ENCODE results near the gene UGT1A7. TPM values are rescaled to one million over a fixed set of nuclear protein-coding genes. Genes with fewer than 3 reads are reported as not detected.

UGT1A7 gene
- total RNA-seq, 2 donors from 2014 or later: not detected

- ATAC-seq (no peak), DNase-seq (no peak)
- intact Hi-C loops (cut with DNase I): no loop called here
These were observed 107.9 kb downstream of the UGT1A7 start for GRCh38 chr2:233789554-233789953.

- intact Hi-C loops (cut with DNase I): no loop called here
- ATAC-seq: no peak
- no peak for DNase-seq
These were observed 109.6 kb downstream of the UGT1A7 start for GRCh38 chr2:233791151-233791882.

- intact Hi-C loops (cut with DNase I): no loop called here
- ATAC-seq: no peak
- DNase-seq: no peak
These were observed 110.2 kb downstream of the UGT1A7 start for GRCh38 chr2:233791883-233792329.

- intact Hi-C loops (cut with DNase I): no loop called here
- DNase-seq (no peak), ATAC-seq (no peak)
These were observed 111.0 kb downstream of the UGT1A7 start for GRCh38 chr2:233792720-233793119.

GRCh38 chr2:233793465-233794127, 111.9 kb downstream of the UGT1A7 start:
- DNase-seq: no peak
- intact Hi-C loops (cut with DNase I): no loop called here
- ATAC-seq: peak in 1 of 2 donors; percentile 23

- intact Hi-C loops (cut with DNase I): no loop called here
- ATAC-seq: no peak
These were observed 112.5 kb downstream of the UGT1A7 start for GRCh38 chr2:233794128-233794658.

GRCh38 chr2:233795735-233796171, 114.1 kb downstream of the UGT1A7 start:
- ATAC-seq: no peak
- no peak for DNase-seq
- intact Hi-C loops (cut with DNase I): no loop called here

More at GRCh38 chr2:233794128-233794658, 112.5 kb downstream of the UGT1A7 start:
- no peak for DNase-seq

GRCh38 chr2:233796254-233796653, 114.6 kb downstream of the UGT1A7 start:
- intact Hi-C loops (cut with DNase I): no loop called here
- ATAC-seq: no peak
- no peak for DNase-seq

GRCh38 chr2:233798335-233799086, 116.8 kb downstream of the UGT1A7 start:
- intact Hi-C loops (cut with DNase I): no loop called here
- DNase-seq (no peak), ATAC-seq (no peak)

GRCh38 chr2:233799087-233799665, 117.5 kb downstream of the UGT1A7 start:
- ATAC-seq (no peak), DNase-seq (no peak)
- intact Hi-C loops (cut with DNase I): no loop called here

GRCh38 chr2:233799716-233800115, 118.0 kb downstream of the UGT1A7 start:
- ATAC-seq: no peak

GRCh38 chr2:233800208-233800607, 118.5 kb downstream of the UGT1A7 start:
- intact Hi-C loops (cut with DNase I): no loop called here
- DNase-seq (no peak), ATAC-seq (no peak)

More at GRCh38 chr2:233799716-233800115, 118.0 kb downstream of the UGT1A7 start:
- DNase-seq: no peak
- intact Hi-C loops (cut with DNase I): no loop called here

- ATAC-seq: no peak
- intact Hi-C loops (cut with DNase I): no loop called here
- DNase-seq: no peak
These were observed 119.8 kb downstream of the UGT1A7 start for GRCh38 chr2:233801357-233802131.

- intact Hi-C loops (cut with DNase I): no loop called here
- DNase-seq: no peak
- ATAC-seq: no peak
These were observed 120.6 kb downstream of the UGT1A7 start for GRCh38 chr2:233802132-233802815.

GRCh38 chr2:233803292-233803911, 121.7 kb downstream of the UGT1A7 start:
- DNase-seq: no peak
- no peak for ATAC-seq
- intact Hi-C loops (cut with DNase I): no loop called here

GRCh38 chr2:233803994-233804393, 122.3 kb downstream of the UGT1A7 start:
- intact Hi-C loops (cut with DNase I): no loop called here
- no peak for ATAC-seq
- no peak for DNase-seq

GRCh38 chr2:233807215-233807865, 125.6 kb downstream of the UGT1A7 start:
- intact Hi-C loops (cut with DNase I): no loop called here
- ATAC-seq: no peak
- no peak for DNase-seq

All from left cardiac atrium (tissue), 4 donors.